DOHH2 (cell line): Measurements from ENCODE around the gene PCBP3.

Experiments used
- H3F3A ChIP-seq: fragments of 200-600 bp; sonication (generic), shearing (Covaris generic); 2 replicates; pipeline ENCODE4 v1.6.0; 2016; ENCODE audit warnings: antibody characterized with exemption, mild to moderate bottlenecking; ENCODE audit not compliant: control insufficient read depth, insufficient read depth
- H3K27ac ChIP-seq: fragments of 200-600 bp; sonication (generic); 2 replicates; pipeline ENCODE4 v1.5.1; 2014; ENCODE audit warnings: low read depth, mild to moderate bottlenecking, low read length, moderate library complexity
- H3K27me3 ChIP-seq: fragments of 200-600 bp; sonication (generic); 2 replicates; pipeline ENCODE4 v1.6.1; 2014; ENCODE audit warnings: mild to moderate bottlenecking, low read length, mixed read lengths; ENCODE audit not compliant: control insufficient read depth
- H3K36me3 ChIP-seq: fragments of 200-600 bp; sonication (generic); 2 replicates; pipeline ENCODE4 v1.6.1; 2014; ENCODE audit warnings: mild to moderate bottlenecking, low read length, moderate library complexity, mixed read lengths; ENCODE audit not compliant: control insufficient read depth
- H3K4me1 ChIP-seq: fragments of 200-600 bp; sonication (generic); 2 replicates; pipeline ENCODE4 v1.6.1; 2014; ENCODE audit warnings: mild to moderate bottlenecking, low read length, mixed read lengths; ENCODE audit not compliant: control insufficient read depth
- H3K4me2 ChIP-seq: fragments of 200-600 bp; sonication (generic); 2 replicates; pipeline ENCODE4 v1.6.0; 2014; ENCODE audit warnings: mild to moderate bottlenecking, low read length, moderate library complexity
- H3K4me3 ChIP-seq: fragments of 200-600 bp; sonication (generic); 2 replicates; pipeline ENCODE4 v1.5.1; 2014; ENCODE audit warnings: mild to moderate bottlenecking, low read length, mixed read lengths
- H3K79me2 ChIP-seq: fragments of 200-600 bp; sonication (generic); 2 replicates; pipeline ENCODE4 v1.6.1; 2014; ENCODE audit warnings: mild to moderate bottlenecking, low read length, mixed read lengths; ENCODE audit not compliant: control insufficient read depth
- H3K9me2 ChIP-seq: fragments of 200-600 bp; sonication (generic); replicated peaks from 2 replicates; pipeline ENCODE4 v1.6.1; 2014; ENCODE audit warnings: mild to moderate bottlenecking, low read length, mixed read lengths; ENCODE audit not compliant: control insufficient read depth
- H3K9me3 ChIP-seq: fragments of 200-600 bp; sonication (generic); 2 replicates; pipeline ENCODE4 v1.6.1; 2014; ENCODE audit warnings: antibody characterized with exemption, low read length, mixed read lengths; ENCODE audit not compliant: control insufficient read depth, insufficient read depth
- H4K20me1 ChIP-seq: fragments of 200-600 bp; sonication (generic); 2 replicates; pipeline ENCODE4 v1.6.0; 2014; ENCODE audit warnings: low read depth, mild to moderate bottlenecking, antibody characterized with exemption, low read length, moderate library complexity; ENCODE audit not compliant: control insufficient read depth, insufficient read depth
- EZH2phosphoT487 ChIP-seq: fragments of 200-600 bp; sonication (generic); IDR thresholded peaks from 2 replicates; pipeline ENCODE4 v1.6.1; 2017; ENCODE audit warnings: borderline replicate concordance, mild to moderate bottlenecking, antibody characterized with exemption, low read length, moderate library complexity, mixed read lengths
- TF ChIP-seq, protein P1 (sequence below): fragments of 200-600 bp; sonication (generic); IDR thresholded peaks from one replicate; pipeline ENCODE4 v1.5.1; 2014; ENCODE audit warnings: antibody characterized with exemption, mild to moderate bottlenecking, low read depth, low read length; ENCODE audit not compliant: poor library complexity, severe bottlenecking

The PCBP3 gene

DNA sequence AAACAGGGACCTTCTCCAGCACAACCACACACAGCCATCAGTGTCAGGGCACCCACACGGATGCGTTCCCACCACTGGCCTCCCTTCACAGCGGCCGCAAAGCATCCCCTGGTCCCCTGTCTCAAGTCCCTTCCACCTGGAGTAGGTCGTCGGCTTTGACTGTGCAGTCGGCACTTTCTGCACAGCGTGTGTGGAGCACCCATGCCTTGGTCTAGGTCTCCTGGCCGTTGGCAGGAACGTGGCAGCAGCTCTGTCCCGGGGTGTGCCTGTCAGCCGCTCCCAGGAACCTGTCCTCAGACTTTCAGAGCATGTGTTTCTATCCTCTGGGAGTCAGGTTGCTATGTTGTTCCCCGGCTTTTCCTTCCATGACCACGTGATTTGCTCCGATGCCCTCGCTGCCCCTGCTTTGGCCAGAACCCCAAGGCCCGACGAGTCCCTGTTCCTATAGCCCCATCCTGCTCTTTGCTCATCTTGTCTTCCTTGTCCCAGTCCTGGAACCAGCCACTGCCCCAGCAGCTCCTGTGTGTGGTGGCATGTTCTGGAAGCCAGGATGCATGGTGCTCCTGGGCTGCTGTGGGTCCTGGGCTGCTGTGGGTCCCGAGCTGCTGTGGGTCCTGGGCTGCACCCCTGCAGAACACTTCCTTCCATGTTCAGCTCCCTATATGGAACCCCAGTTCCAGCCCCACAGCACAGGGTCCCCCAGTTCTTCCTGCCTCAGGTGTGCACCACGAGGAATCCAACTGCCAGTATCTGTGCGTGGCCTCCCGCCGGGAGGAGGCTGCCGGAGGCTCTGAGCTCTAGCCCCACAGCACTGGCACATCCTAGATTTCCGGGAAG, 253.9 kb downstream of the PCBP3 start:
- Histone ChIP-seq H3F3A (no peaks in the 10 kb centered on the region), H4K20me1 (no peaks in the 10 kb centered on the region), H3K4me2 (no peak overlapping the region), H3K36me3 (no peaks in the 10 kb centered on the region), H3K79me2 (no peaks in the 10 kb centered on the region), H3K9me3 (no peaks in the 10 kb centered on the region), H3K4me3 (no peak overlapping the region), H3K4me1 (no peaks in the 10 kb centered on the region), H3K27me3 (no peaks in the 10 kb centered on the region), H3K27ac (no peak overlapping the region), H3K9me2 (no peaks in the 10 kb centered on the region)
- TF ChIP-seq EZH2phosphoT487: no peak
- TF ChIP-seq, protein P1, sequence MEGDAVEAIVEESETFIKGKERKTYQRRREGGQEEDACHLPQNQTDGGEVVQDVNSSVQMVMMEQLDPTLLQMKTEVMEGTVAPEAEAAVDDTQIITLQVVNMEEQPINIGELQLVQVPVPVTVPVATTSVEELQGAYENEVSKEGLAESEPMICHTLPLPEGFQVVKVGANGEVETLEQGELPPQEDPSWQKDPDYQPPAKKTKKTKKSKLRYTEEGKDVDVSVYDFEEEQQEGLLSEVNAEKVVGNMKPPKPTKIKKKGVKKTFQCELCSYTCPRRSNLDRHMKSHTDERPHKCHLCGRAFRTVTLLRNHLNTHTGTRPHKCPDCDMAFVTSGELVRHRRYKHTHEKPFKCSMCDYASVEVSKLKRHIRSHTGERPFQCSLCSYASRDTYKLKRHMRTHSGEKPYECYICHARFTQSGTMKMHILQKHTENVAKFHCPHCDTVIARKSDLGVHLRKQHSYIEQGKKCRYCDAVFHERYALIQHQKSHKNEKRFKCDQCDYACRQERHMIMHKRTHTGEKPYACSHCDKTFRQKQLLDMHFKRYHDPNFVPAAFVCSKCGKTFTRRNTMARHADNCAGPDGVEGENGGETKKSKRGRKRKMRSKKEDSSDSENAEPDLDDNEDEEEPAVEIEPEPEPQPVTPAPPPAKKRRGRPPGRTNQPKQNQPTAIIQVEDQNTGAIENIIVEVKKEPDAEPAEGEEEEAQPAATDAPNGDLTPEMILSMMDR: no peak

DNA sequence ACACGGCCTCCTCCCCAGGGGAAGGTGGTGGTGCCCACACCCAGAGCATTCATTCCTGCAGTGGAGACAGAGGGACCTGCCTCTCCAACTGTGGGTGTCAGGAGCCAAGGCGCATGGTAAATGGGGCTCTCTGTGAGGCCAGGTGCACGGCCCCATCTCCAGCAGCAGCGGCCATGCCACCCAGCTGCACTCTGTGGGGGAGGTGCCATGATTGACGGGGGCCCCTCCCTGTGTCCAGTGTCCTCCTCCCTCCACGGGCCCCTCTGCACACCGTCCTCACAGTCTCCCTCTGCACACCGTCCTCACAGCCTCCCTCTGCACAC, 254.5 kb downstream of the PCBP3 start:
- no peaks in the 10 kb centered on the region for H3K36me3 ChIP-seq
- H3K27ac ChIP-seq: no peak overlapping the region
- H3K79me2 ChIP-seq: no peaks in the 10 kb centered on the region
- H3K9me3 ChIP-seq: no peaks in the 10 kb centered on the region
- no peaks in the 10 kb centered on the region for H4K20me1 ChIP-seq
- no peaks in the 10 kb centered on the region for H3F3A ChIP-seq
- no peak overlapping the region for H3K4me3 ChIP-seq
- no peaks in the 10 kb centered on the region for H3K9me2 ChIP-seq
- H3K27me3 ChIP-seq: no peaks in the 10 kb centered on the region
- no peaks in the 10 kb centered on the region for H3K4me1 ChIP-seq
- TF ChIP-seq, protein P1: no peak
- no peak for TF ChIP-seq EZH2phosphoT487
- H3K4me2 ChIP-seq: no peak overlapping the region

DNA sequence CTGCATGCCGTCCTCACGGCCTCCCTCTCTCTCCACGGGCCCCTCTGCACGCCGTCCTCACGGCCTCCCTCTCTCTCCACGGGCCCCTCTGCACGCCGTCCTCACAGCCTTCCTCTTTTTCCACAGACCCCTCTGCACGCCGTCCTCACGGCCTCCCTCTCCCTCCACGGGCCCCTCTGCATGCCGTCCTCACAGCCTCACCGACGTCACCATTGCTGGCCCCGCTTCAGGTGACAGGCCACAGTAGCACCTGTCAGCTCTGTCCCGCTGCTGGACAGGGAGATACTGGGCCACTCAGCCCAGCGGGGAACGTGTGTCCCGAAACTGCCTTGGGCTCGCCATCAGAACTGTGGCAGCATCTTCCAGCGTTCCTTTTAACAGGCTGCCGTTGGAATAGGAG, 255.3 kb downstream of the PCBP3 start:
- Histone ChIP-seq H3K27me3 (no peaks in the 10 kb centered on the region), H3K4me2 (no peak overlapping the region), H3F3A (no peaks in the 10 kb centered on the region), H3K9me3 (no peaks in the 10 kb centered on the region), H3K36me3 (no peaks in the 10 kb centered on the region), H3K27ac (no peak overlapping the region), H4K20me1 (no peaks in the 10 kb centered on the region), H3K79me2 (no peaks in the 10 kb centered on the region), H3K4me1 (no peaks in the 10 kb centered on the region), H3K4me3 (no peak overlapping the region), H3K9me2 (no peaks in the 10 kb centered on the region)
- no peak for TF ChIP-seq EZH2phosphoT487
- TF ChIP-seq, protein P1: no peak
